CD14-positive monocyte (primary cell): ENCODE data around the gene CIART. TPM values are rescaled to one million over a fixed set of nuclear protein-coding genes. Genes with fewer than 3 reads are reported as not detected.
"Not testable (repeated sequence)": the region's sequence is repeated elsewhere in the genome, so short reads cannot be mapped to it uniquely, and the experiment has no call there.

ENCODE experiments used
- DNase-seq, 3 donors: peaks; one replicate each; pipeline ENCODE4 v3.0.0-alpha.2; 2011 to 2022
- H2AFZ ChIP-seq: 2 replicates; pipeline ENCODE4 v1.6.0; 2012; ENCODE audit warnings: mild to moderate bottlenecking, low read depth, low read length, inconsistent platforms; ENCODE audit not compliant: insufficient read depth, poor library complexity, severe bottlenecking
- H3K27ac ChIP-seq, 2 donors: 1 replicate in 1 of 2; 2 replicates in 1 of 2; pipeline ENCODE4 v1.5.1; 2012 to 2013; ENCODE audit warnings: low read length in 2 of 2, control low read depth in 1 of 2, inconsistent platforms in 1 of 2, low read depth in 1 of 2, mild to moderate bottlenecking in 1 of 2
- H3K27me3 ChIP-seq, 2 donors: one replicate each; pipeline versions ENCODE4 v1.6.0 to v1.6.1; 2011 to 2013; ENCODE audit warnings: low read length in 2 of 2; ENCODE audit not compliant: control insufficient read depth in 2 of 2, insufficient read depth in 2 of 2
- H3K36me3 ChIP-seq, 2 donors: replicated peaks in 1 of 2; 1 replicate in 1 of 2; 2 replicates in 1 of 2; pipeline versions ENCODE4 v1.5.1 to v1.6.1; 2012 to 2013; ENCODE audit warnings: low read length in 2 of 2, control low read depth in 1 of 2, inconsistent platforms in 1 of 2, mild to moderate bottlenecking in 1 of 2; ENCODE audit not compliant: insufficient read depth in 2 of 2, control insufficient read depth in 1 of 2
- H3K4me1 ChIP-seq, 2 donors: 1 replicate in 1 of 2; 2 replicates in 1 of 2; pipeline versions ENCODE4 v1.5.1 to v1.6.1; 2012 to 2013; ENCODE audit warnings: low read length in 2 of 2, control low read depth in 1 of 2, inconsistent platforms in 1 of 2, mild to moderate bottlenecking in 1 of 2, moderate library complexity in 1 of 2; ENCODE audit not compliant: insufficient read depth in 2 of 2, control insufficient read depth in 1 of 2
- H3K4me2 ChIP-seq: replicated peaks from 2 replicates; pipeline ENCODE3; 2012; ENCODE audit warnings: low read length, moderate library complexity, mild to moderate bottlenecking; ENCODE audit not compliant: poor library complexity, severe bottlenecking; ENCODE audit errors: extremely low read depth
- H3K4me3 ChIP-seq, 3 experiments: fragments of 200-600 bp in 1 of 3; sonication (generic) in 1 of 3; replicated peaks in 1 of 3; 1 replicate in 2 of 3; 2 replicates in 1 of 3; pipeline ENCODE4 v1.5.1; 2011 to 2013; ENCODE audit warnings: low read length in 3 of 3, mild to moderate bottlenecking in 3 of 3, control low read depth in 2 of 3, low read depth in 2 of 3, inconsistent platforms in 1 of 3, moderate library complexity in 1 of 3
- H3K79me2 ChIP-seq: 2 replicates; pipeline ENCODE4 v1.6.0; 2012; ENCODE audit warnings: mild to moderate bottlenecking, control low read depth, inconsistent platforms, low read length, moderate library complexity; ENCODE audit not compliant: insufficient read depth
- H3K9ac ChIP-seq: 2 replicates; pipeline ENCODE4 v1.6.0; 2017; ENCODE audit warnings: low read length, mild to moderate bottlenecking; ENCODE audit not compliant: insufficient read depth, poor library complexity, severe bottlenecking
- H3K9me3 ChIP-seq, 2 donors: replicated peaks in 1 of 2; 1 replicate in 1 of 2; 2 replicates in 1 of 2; pipeline versions ENCODE4 v1.5.1 to v1.6.1; 2012 to 2013; ENCODE audit warnings: low read length in 2 of 2, control low read depth in 1 of 2; ENCODE audit not compliant: control insufficient read depth in 1 of 2, insufficient read depth in 1 of 2
- H4K20me1 ChIP-seq: 2 replicates; pipeline ENCODE4 v1.6.0; 2012; ENCODE audit warnings: mild to moderate bottlenecking, low read length, control low read depth, moderate library complexity; ENCODE audit not compliant: insufficient read depth
- H3K27ac Mint-ChIP-seq, 7 donors: one replicate each; pipeline ENCODE4 v1.8.0; 2020; ENCODE audit warnings: mild to moderate bottlenecking in 7 of 7, mixed read lengths in 7 of 7, moderate library complexity in 6 of 7, inconsistent platforms in 2 of 7
- H3K27me3 Mint-ChIP-seq, 3 donors: one replicate each; pipeline ENCODE4 v1.8.0; 2021 to 2022; ENCODE audit warnings: low read depth in 3 of 3, mild to moderate bottlenecking in 3 of 3, mixed read lengths in 3 of 3, moderate library complexity in 3 of 3, inconsistent platforms in 1 of 3
- H3K36me3 Mint-ChIP-seq, 2 donors: one replicate each; pipeline ENCODE4 v1.8.0; 2020; ENCODE audit warnings: mixed read lengths in 2 of 2, inconsistent platforms in 1 of 2, mild to moderate bottlenecking in 1 of 2
- H3K4me1 Mint-ChIP-seq: one replicate; pipeline ENCODE4 v1.8.0; 2020; ENCODE audit warnings: mild to moderate bottlenecking, mixed read lengths
- H3K4me3 Mint-ChIP-seq, 2 donors: one replicate each; pipeline ENCODE4 v1.8.0; 2020; ENCODE audit warnings: mild to moderate bottlenecking in 2 of 2, mixed read lengths in 2 of 2, moderate library complexity in 1 of 2
- H3K9me3 Mint-ChIP-seq, 7 donors: one replicate each; pipeline ENCODE4 v1.8.0; 2020 to 2022; ENCODE audit warnings: mixed read lengths in 7 of 7, mild to moderate bottlenecking in 6 of 7, moderate library complexity in 6 of 7, inconsistent platforms in 2 of 7
- CTCF ChIP-seq: fragments of 200-600 bp; IDR thresholded peaks from one replicate; pipeline ENCODE4 v1.8.0; 2022; ENCODE audit warnings: antibody characterized with exemption, mild to moderate bottlenecking
- WGBS: methylation state at CpG from one replicate; pipeline ENCODE4 v1.1.5; 2013; ENCODE audit warnings: missing lambda C conversion rate; ENCODE audit not compliant: insufficient coverage; 5-methylcytosine and 5-hydroxymethylcytosine counted together
- intact Hi-C, 2 donors: fragments of 100-400 bp; cut with micrococcal nuclease; formaldehyde crosslinking; loops; one replicate each; pipeline versions ENCODE4 v1.15.0 to v1.15.1; 2023
- polyA plus RNA-seq, 3 donors: library from polyadenylated mRNA; depleted of rRNA in 1 of 3; unstranded in 2 of 3; stranded (reverse) in 1 of 3; fragments of 300-500 nt in 2 of 3; fragments of >200 nt in 1 of 3; fragmentation: Illumina TruSeq in 2 of 3; gene quantifications; 1 replicate in 2 of 3; 2 replicates in 1 of 3; pipeline ENCODE4 v1.2.3, GENCODE V29; 2012 to 2021

The CIART gene
- polyA plus RNA-seq, 3 donors: 0.61 TPM; not detected in 2

- H3K27ac Mint-ChIP-seq: peak overlapping the region in 1 of 7 donors; percentile 23
These were observed 20.5 kb downstream of the CIART start for GRCh38 chr1:150302902-150303301.

GRCh38 chr1:150308585-150308984 lies 26.2 kb downstream of the CIART start:
- not testable (repeated sequence) for H3K27me3 ChIP-seq, H3K4me1 ChIP-seq, H3K4me1 Mint-ChIP-seq, H3K4me2 ChIP-seq, H3K9me3 ChIP-seq, H3K79me2 ChIP-seq, H3K27ac Mint-ChIP-seq, H3K9me3 Mint-ChIP-seq, DNase-seq, H3K4me3 ChIP-seq, H3K9ac ChIP-seq, H3K4me3 Mint-ChIP-seq, H4K20me1 ChIP-seq, H3K27ac ChIP-seq, H2AFZ ChIP-seq, H3K27me3 Mint-ChIP-seq
- WGBS: 95% methylated on average over 3 of the region's 9 CpGs
- intact Hi-C loops: loop anchor here in 1 of 2 donors (10.0 kb wide), 1 partner anchor 54 kb away; the partner anchor contains the start of gene CA14
- peaks cover 18 to 47% of the 10 kb centered on the region in 2 donors for H3K36me3 Mint-ChIP-seq
- peaks cover 12 to 24% of the 10 kb centered on the region in 2 donors for H3K36me3 ChIP-seq

More at GRCh38 chr1:150302902-150303301, 20.5 kb downstream of the CIART start:
- H3K79me2 ChIP-seq: no peaks in the 10 kb centered on the region
- no peak for TF ChIP-seq CTCF
- DNase-seq: no peak
- intact Hi-C loops: loop anchor here in 1 of 2 donors (10.0 kb wide), 1 partner anchor 48 kb away; the partner anchor contains the start of gene CA14
- no peaks in the 10 kb centered on the region for H3K27me3 Mint-ChIP-seq
- no peaks in the 10 kb centered on the region for H3K9me3 ChIP-seq
- no peak overlapping the region for H3K27ac ChIP-seq
- WGBS: no CpG with 5 or more reads among the region's 2 CpGs
- no peak overlapping the region for H3K4me3 ChIP-seq
- H3K36me3 ChIP-seq: peaks cover 37 to 69% of the 10 kb centered on the region in 2 donors
- no peak overlapping the region for H3K9ac ChIP-seq
- H3K9me3 Mint-ChIP-seq: no peaks in the 10 kb centered on the region
- H3K4me1 ChIP-seq: no peaks in the 10 kb centered on the region
- H3K4me3 Mint-ChIP-seq: no peak overlapping the region
- no peaks in the 10 kb centered on the region for H3K4me1 Mint-ChIP-seq
- no peaks in the 10 kb centered on the region for H3K27me3 ChIP-seq
- peaks cover 40 to 81% of the 10 kb centered on the region in 2 donors for H3K36me3 Mint-ChIP-seq
- H4K20me1 ChIP-seq: no peaks in the 10 kb centered on the region
- H2AFZ ChIP-seq: no peak overlapping the region
- H3K4me2 ChIP-seq: no peak overlapping the region
